ENCODE measurements around the gene KRT15.
A peak's percentile ranks its signal among the peaks of the same experiment; 100 is the strongest.

The KRT15 gene

GRCh38 chr17:41467561-41467960 lies 51.1 kb downstream of the KRT15 start:
- Histone ChIP-seq H3K27me3 (no peaks in the 10 kb centered on the region), H3K9me3 (no peaks in the 10 kb centered on the region), H3K36me3 (no peaks in the 10 kb centered on the region), H3K4me3 (ENCODE audit: low read depth, low read length) (no peak overlapping the region), H3K4me1 (peaks cover 11% of the 10 kb centered on the region; the same call in 1 of the 2 replicates)
- DNase-seq: peak; percentile 54
- TF ChIP-seq, protein P1, sequence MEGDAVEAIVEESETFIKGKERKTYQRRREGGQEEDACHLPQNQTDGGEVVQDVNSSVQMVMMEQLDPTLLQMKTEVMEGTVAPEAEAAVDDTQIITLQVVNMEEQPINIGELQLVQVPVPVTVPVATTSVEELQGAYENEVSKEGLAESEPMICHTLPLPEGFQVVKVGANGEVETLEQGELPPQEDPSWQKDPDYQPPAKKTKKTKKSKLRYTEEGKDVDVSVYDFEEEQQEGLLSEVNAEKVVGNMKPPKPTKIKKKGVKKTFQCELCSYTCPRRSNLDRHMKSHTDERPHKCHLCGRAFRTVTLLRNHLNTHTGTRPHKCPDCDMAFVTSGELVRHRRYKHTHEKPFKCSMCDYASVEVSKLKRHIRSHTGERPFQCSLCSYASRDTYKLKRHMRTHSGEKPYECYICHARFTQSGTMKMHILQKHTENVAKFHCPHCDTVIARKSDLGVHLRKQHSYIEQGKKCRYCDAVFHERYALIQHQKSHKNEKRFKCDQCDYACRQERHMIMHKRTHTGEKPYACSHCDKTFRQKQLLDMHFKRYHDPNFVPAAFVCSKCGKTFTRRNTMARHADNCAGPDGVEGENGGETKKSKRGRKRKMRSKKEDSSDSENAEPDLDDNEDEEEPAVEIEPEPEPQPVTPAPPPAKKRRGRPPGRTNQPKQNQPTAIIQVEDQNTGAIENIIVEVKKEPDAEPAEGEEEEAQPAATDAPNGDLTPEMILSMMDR (IDR thresholded peaks at IDR 0.05; ENCODE audit: low read depth, low read length): no peak

DNA sequence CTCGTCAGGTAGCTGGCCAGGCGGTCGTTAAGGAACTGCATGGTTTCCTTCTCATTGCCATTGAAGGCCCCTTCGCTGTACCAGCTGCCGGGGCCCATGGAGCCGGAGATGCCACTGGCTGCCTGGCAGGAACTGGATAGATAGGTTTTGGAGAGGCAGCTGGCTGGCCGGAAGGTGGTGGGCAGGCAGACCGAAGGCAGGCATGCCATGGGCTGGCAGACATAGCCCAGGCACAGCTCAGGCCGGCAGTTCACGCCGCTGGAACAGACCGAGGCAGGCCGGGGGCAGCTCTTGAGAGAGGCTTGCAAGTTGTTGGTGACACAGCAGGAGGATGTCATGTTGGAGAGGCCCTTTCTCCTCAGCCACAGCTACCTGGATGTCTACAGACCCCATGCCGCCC lies 51.7 kb downstream of the KRT15 start, which contains the start of gene KRT32:
KRT32 (minus strand) TSS at position 399 of the 400 bp plus-strand sequence; CDS start at position 338, 61 bp downstream.
- Histone ChIP-seq H3K36me3 (no peaks in the 10 kb centered on the region), H3K4me3 (ENCODE audit: low read depth, low read length) (no peak within 1 kb of the TSS), H3K9me3 (no peaks in the 10 kb centered on the region), H3K4me1 (peaks cover 11% of the 10 kb centered on the region; the same call in 1 of the 2 replicates), H3K27me3 (no peaks in the 10 kb centered on the region)
- DNase-seq: no peak
- TF ChIP-seq, protein P1 (IDR thresholded peaks at IDR 0.05; ENCODE audit: low read depth, low read length): no peak

GRCh38 chr17:41464682-41465081 lies 54.0 kb downstream of the KRT15 start:
- no peaks in the 10 kb centered on the region for H3K27me3 ChIP-seq
- no peak overlapping the region for H3K4me3 ChIP-seq (ENCODE audit: low read depth, low read length)
- peaks cover 11% of the 10 kb centered on the region; the same call in 1 of the 2 replicates for H3K4me1 ChIP-seq
- no peaks in the 10 kb centered on the region for H3K36me3 ChIP-seq
- no peaks in the 10 kb centered on the region for H3K9me3 ChIP-seq
- TF ChIP-seq, protein P1 (IDR thresholded peaks at IDR 0.05; ENCODE audit: low read depth, low read length): no peak
- DNase-seq: no peak

GRCh38 chr17:41464173-41464572 lies 54.5 kb downstream of the KRT15 start:
- TF ChIP-seq, protein P1 (IDR thresholded peaks at IDR 0.05; ENCODE audit: low read depth, low read length): no peak
- no peak for DNase-seq
- Histone ChIP-seq H3K36me3 (no peaks in the 10 kb centered on the region), H3K4me1 (peaks cover 11% of the 10 kb centered on the region; the same call in 1 of the 2 replicates), H3K4me3 (ENCODE audit: low read depth, low read length) (no peak overlapping the region), H3K9me3 (no peaks in the 10 kb centered on the region), H3K27me3 (no peaks in the 10 kb centered on the region)

GRCh38 chr17:41463746-41464145 lies 54.9 kb downstream of the KRT15 start:
- no peaks in the 10 kb centered on the region for H3K27me3 ChIP-seq
- H3K4me3 ChIP-seq (ENCODE audit: low read depth, low read length): no peak overlapping the region
- no peak for DNase-seq
- no peaks in the 10 kb centered on the region for H3K9me3 ChIP-seq
- H3K36me3 ChIP-seq: no peaks in the 10 kb centered on the region
- TF ChIP-seq, protein P1 (IDR thresholded peaks at IDR 0.05; ENCODE audit: low read depth, low read length): no peak
- H3K4me1 ChIP-seq: peaks cover 11% of the 10 kb centered on the region; the same call in 1 of the 2 replicates

Data from BE2C (cell line).